ACHN (cell line): ENCODE measurements around the gene MEX3A.
"Not testable (repeated sequence)": the region's sequence is repeated elsewhere in the genome, so short reads cannot be mapped to it uniquely, and the experiment has no call there.

Source experiments
- DNase-seq: peaks from one replicate; pipeline ENCODE4 v3.0.0-alpha.2; 2015
- in situ Hi-C: cut with HindIII; loops from 2 replicates; pipeline ENCODE4 v1.10.0; 2017; ENCODE audit warnings: low sequenced_read_pairs, low pct_ligation_motif_present, low pct_unique_long_range_greater_than_20kb

The MEX3A gene, protein sequence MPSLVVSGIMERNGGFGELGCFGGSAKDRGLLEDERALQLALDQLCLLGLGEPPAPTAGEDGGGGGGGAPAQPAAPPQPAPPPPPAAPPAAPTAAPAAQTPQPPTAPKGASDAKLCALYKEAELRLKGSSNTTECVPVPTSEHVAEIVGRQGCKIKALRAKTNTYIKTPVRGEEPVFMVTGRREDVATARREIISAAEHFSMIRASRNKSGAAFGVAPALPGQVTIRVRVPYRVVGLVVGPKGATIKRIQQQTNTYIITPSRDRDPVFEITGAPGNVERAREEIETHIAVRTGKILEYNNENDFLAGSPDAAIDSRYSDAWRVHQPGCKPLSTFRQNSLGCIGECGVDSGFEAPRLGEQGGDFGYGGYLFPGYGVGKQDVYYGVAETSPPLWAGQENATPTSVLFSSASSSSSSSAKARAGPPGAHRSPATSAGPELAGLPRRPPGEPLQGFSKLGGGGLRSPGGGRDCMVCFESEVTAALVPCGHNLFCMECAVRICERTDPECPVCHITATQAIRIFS

DNA sequence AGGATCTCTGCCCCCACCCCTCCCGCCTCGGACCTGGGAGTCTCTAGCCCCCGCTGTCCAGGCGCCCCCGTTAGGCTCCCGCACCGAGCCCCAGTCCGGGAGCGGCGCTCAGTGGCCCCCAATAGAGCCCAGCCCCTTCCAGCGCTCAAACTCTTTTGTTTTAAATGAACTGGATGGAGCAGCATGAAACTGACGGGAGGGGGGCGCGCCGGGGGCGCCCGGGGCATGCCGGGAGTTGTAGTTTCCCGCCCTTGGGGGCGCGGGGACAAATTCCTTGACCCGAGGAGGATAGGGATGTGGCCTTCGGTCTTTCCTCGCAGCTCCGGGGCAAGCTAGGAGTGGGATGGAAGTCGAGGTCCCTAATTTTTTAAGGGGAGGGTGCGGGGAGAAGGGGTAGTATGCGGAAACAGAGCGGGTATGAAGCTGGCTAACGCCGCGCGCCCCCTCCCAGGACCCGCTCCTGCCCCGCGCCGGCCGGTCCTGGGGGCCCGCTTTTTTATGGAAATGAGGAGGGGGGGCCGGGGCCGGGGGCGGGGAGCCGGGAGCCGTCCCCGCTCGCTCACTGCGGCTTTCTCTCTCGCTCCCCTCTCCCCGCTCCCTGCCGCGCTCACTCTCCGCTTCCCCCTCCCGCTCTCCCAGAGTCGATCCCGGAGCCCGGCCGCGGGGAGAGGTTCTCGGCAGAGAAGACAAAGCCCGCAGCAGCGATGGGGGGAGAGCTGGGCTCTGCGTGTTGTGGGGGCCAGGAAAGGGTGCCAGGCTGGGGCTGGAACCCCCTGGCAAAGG lies at the start of gene MEX3A:
Gene MEX3A, minus strand, starts transcription at position 157 of the 783 bp plus-strand sequence. CDS start 467 bp downstream, outside the sequence.
- in situ Hi-C loops: no loop called here
- DNase-seq: peak; percentile 74

DNA sequence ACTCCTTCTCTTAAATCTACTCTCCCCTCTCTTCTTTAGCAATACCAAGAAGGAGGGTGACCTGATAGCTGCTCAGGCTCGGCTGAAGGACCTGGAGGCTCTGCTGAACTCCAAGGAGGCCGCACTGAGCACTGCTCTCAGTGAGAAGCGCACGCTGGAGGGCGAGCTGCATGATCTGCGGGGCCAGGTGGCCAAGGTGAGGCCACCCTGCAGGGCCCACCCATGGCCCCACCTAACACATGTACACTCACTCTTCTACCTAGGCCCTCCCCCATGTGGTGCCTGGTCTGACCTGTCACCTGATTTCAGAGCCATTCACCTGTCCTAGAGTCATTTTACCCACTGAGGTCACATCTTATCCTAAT lies 48.3 kb upstream of the MEX3A start:
- in situ Hi-C loops: no loop called here
- no peak for DNase-seq

DNA sequence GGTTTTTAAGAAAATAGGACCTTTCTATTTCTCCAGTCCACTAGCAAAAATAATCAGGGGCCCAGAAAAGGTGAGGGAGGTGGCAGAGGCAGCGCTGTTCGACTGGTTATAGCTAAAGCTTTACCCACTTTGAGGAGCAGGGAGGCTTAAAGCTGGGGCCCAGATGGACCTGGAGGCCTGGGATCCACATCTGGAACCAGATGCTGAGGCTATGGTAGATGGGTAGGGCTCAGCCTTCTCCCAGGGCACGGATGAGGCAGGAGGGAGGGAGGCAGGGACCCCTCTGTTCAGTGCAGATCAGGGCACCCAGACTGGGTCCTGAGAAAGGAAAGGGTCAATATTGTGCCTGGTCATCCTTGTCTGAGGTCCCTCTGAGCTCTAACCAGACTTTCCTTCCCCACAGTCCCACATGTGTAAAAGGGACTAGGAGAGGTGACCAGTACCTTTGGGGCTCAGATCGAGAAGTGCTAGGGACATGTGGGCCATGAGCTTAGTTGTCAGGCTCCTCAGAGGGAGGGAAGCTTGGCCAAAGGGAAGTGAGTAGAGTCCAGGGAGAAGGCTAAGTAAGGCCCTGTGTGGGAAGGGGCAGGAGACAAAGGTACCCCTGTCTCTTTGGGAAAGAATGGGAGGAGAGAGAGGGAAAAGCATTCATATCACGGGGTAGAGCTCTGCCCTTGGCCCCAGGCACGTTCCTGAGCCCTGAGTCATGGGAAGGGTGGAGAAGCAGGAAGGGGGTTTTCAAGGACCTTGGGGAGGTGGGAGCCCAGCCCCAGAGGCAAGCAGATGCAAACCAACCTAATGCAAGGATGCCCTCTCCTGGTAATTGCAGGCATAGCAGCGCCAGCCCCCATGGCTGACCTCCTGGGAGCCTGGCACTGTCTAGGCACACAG lies 47.7 kb upstream of the MEX3A start:
- DNase-seq: peak; percentile 98

DNA sequence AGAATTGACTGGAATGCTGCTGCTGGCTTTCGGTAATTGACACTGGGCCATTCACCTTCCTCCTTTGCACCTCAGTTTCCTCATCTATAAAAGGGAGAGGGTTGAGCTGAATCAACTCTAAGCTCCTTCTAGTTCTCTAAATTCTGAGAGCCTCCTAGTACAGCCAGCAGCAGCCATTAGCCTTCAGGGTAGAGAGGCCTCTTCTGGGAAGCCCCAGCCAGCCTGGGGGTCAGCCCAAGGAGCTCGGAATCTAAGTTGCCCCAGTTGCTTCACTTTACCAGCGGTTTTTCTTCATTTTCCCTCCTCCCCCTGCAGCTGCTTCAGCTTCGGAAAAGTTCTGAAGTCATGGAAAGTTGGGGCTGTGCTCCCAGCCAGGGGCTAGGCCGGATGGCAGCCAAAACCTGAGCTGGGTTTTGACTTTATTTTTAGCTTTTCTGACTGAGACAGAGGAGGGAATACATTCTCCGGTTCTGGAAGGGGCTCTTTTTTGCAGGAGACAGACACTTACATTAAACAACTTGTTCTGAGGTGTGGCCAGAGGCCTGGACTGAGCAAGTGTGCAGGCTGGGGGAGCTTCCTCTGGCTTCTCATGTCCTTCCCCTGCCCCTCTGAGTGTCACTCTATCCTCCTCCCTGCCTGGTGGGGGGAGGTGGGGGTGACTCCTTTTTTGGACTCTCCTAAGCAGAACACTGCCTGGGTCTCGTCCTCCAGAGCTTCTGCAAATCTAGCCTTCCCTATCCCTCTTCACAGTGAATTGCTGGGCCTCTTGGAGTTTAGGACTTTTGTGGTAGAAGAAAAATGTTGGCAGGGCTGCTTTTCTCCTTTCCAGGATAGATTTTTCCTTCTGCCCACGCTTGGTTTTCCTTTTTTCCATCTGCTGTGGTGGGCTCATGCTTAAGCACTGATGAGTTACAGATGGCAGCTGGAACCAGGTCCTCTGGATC lies 46.7 kb upstream of the MEX3A start:
- in situ Hi-C loops: no loop called here
- no peak for DNase-seq

More for the DNA sequence above, 47.7 kb upstream of the MEX3A start:
- in situ Hi-C loops: no loop called here

DNA sequence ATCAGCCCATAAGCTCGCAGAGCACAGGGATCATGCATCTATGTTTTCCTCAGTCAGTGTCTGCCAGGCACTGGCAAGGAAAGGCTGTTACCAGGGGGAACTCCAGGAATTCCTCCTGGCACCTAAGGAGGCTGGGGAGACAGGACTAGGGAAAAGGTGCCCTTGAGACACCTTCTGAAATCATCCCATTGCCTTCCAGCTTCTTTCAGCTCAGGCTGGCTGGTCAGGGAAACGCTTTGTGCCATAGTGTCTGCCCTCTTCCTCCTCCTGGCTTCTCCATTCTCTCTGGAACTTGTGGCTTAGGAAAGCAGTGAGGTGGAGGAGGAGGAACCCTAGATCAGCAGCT lies 46.0 kb upstream of the MEX3A start:
- in situ Hi-C loops: no loop called here
- no peak for DNase-seq

DNA sequence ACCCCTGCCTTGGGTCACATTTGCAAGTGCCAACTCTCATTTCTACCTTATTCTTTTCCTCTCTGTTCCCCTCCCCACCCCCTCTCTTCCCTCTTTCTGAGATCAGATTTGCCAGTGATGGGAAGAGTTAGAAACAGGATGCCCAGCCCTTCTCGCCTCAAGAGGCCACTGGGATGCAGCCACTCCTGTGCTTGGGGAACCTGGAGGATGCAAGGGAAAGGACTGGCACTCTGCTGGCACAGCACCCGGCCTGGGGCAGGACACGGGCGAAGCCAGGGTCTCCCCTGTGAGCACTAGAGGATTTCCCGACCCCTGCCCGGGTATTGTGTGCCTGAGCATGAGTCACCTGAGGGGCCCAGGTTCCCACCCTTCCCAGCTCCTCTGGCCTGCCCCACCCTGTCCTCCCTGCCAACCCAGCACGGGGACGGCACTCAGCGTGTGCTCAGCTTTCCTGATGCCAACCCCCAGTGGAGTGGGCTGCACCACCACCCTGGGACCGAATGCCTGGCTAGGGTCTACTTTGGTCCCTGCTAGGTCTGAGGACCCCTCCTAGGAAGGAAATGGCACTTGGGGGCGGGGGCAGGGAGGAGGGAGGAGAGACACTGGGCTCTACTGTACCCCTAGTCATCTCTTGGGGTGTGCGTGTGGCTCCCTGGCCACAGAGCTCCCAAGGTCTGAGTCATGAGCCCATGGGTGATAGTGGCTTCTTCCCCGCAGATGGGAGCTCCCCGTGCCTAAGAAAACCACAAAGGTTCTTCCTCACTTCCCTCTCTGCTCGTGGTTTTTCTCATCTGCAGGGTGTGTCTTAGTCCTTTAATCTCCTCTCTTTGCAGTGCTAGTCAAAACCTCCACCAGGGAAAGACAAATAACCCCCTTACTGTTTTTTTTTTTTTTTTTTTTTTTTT lies 44.6 kb upstream of the MEX3A start:
- peak; percentile 93 for DNase-seq
- in situ Hi-C loops: no loop called here

DNA sequence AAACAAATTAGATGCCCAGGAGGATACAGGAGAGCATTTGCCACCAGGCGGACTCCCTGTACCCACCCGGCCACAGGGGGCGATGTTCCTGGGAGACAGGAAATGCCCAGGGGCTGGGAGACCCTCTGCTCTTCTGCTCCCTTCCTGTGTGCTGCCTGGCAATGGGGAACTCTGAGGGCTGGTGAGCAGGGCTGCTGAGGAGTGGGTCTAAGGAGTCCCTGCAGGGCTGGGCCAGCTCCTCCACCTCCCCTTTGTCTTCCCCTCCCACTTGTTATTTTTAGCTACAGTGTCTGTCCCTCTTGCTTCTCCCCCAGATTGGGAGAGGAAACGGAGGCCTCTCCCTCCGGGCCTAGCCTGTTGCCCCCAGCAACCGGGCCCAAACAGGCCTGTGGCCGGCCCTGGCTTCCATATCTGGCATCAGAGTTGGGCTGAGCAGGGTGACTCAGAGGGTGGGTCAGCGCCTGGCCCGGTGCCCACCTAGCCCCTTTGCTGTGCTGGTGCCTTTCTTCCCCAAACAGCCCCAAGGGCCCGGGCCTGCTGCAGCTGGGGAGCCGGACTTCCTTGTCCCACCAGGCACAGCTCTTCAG lies 43.9 kb upstream of the MEX3A start:
- DNase-seq: peak; percentile 98
- in situ Hi-C loops: no loop called here

DNA sequence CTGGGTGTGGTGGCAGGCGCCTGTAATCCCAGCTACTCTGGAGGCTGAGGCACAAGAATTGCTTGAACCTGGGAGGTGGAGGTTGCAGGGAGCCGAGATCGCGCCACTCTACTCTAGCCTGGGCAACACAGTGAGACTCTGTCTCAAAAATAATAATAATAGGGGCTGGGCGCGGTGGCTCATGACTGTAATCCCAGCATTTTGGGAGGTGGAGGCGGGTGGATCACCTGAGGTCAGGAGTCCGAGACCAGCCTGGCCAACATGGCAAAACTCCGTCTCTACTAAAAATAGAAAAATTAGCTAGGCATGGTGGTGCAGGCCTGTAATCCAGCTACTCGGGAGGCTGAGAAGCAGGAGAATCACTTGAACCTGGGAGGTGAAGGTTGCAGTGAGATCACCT lies 43.3 kb upstream of the MEX3A start:
- in situ Hi-C loops, DNase-seq: not testable (repeated sequence)

DNA sequence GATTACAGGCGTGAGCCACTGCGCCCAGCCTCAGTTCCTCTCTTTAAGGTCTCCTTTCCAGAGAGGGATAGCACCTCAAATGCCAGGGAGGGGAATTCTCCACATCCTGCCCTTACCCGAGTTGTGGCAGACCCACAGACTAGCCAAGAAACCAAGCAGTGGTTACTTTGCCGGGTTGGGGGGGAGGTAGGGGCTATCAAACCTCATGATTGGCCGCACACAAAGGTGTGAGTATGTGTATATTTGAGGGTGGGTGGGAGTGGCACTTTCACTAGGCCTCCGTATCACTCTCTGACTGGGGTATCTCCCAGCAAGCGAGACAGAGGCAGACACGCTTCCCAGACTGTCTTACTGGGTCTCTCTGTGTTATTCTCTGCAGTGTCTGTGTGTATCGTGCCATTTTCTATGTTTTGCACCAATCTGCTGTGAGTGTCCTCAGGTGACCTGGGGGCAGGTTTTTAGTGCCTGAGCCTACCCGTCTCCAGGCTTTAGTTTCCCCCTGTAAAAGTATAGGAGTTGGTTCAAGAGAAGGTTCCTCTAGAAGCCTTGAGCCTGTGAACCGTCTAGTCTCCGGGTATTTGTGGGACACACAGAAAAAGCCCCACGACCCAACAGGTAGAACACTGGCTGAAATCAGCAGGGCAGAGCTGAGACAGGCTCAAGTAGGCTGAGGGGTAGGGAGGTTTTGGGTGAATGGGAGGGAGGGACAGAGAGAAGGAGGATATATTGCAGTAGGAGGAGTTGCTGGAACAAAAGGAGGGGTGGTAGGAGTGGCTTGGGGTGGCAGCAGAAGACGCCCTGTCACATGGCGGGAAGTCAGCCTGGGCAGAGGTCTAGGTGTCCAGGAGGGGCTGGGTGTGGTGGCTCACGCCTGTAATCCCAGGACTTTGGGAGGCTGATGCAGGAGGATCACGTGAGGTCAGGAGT lies 42.6 kb upstream of the MEX3A start:
- DNase-seq: no peak
- in situ Hi-C loops: no loop called here

DNA sequence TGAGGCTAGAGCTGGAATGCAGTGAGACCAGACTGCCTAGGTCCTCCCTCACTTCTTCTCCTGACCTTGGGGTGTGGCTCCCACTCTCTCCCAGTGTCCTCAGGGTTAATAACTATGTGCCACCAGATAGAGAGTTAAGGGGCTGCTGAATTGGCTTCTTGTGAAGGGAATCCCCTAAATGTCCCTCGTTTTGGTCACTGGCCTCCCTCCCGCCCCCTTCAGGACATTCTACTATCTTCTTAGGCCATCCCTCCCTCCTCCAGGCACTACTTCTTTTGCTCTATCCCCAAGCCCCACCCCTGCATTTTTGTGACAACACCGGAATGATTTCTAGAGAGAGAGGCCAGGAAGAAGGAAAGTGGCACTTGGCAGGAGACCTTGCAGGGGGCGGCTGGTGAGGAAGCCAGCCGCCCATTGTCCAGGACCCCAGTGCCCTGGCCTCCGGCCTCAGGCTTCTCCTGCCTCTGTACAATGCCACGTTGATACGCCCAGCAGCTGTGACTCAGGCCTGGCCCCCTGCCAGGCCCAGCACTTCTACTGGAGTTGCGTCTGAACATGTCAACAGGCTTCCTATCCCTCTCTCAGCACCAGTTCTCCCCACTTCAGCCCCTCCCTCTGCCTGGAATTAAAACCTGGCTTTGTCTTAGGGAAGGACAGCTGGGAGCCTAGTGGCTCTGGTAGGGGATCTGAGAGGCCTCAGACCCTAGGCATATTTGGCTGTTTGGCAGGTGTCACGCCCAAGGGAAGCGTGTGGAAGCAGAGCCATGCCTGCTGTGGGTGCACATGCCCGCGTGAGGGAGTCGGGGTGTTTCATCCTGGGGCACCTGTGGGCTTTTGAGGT lies 41.3 kb upstream of the MEX3A start:
- in situ Hi-C loops: no loop called here
- DNase-seq: peak; percentile 96

DNA sequence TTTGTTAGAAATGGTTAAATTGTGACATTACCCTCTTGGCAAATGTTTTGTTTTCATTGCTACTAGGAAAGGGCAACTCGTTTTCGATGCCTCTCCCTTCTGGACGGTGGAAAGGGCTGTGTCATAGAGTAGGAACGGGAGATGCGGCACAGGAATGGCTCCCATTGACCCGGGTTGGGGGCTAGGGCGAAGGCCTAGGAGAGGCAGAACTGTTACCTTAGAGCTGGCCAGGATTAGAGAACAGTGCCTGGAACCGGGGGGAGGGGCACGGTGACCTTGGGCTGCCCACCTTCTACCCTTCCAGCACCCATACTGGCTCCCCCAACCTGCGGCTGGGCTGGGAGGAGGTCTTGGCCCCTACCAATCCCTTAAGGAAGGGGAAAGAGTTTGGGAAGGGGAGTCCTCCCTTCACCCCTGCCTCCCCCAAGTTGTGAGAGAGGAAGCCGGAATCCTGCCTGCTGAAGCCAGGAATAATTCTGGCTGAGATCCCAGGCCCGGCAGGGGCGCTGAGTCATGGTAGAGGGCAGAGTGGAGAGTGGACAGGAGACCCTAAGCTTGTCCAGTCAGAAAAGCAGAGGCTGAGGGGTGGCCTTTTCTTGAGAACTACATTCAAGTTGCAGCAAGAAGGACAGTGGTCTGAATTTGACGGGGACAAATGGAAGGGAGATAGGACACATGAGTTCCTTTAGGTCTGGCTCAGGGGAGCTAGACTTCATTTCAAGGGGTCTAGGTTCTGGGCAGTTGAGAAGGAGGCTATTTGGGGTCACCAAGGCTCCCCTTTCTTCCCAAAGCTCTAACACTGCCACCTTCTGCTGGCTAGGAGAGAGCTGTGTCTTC lies 40.5 kb upstream of the MEX3A start:
- DNase-seq: peak; percentile 95
- in situ Hi-C loops: no loop called here

DNA sequence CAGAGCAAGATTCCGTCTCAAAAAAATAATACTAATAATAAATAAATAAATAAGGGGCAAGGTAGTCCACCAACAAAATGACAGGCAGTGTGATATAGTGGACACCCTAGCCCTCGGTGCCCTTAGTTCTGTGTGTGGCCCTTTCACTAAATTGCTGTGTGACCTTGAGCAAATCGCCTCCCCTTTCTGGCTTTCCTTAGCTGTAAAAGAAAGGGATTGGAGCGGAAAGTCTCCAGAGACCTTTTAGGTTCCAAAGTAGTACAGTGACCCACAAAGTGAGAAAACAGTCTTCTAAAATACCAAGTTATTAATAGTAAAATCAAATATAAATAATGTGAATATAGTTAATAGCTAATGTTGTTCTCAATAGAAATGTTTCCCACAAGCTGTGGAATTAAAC lies 39.8 kb upstream of the MEX3A start:
- in situ Hi-C loops: no loop called here
- no peak for DNase-seq

DNA sequence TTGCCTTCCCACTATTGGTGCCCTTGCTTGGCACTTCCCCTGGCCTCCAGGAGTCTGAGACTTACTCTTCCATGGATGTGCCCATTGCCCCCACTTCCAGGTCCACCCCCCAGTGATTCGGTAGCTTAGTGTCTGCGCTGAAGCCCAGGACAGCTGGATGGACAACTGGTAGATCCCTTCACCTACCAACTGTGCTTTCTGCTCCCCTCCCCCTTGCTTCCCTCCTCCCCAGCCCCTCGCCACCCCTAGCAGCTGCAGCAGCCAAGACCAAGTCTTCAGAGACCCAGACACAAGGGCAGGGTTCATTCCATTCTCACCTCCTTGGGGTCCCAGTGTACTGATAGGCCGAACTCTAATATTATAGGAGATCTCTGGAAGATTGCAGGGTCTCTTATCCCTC lies 39.2 kb upstream of the MEX3A start:
- in situ Hi-C loops: no loop called here
- DNase-seq: no peak

DNA sequence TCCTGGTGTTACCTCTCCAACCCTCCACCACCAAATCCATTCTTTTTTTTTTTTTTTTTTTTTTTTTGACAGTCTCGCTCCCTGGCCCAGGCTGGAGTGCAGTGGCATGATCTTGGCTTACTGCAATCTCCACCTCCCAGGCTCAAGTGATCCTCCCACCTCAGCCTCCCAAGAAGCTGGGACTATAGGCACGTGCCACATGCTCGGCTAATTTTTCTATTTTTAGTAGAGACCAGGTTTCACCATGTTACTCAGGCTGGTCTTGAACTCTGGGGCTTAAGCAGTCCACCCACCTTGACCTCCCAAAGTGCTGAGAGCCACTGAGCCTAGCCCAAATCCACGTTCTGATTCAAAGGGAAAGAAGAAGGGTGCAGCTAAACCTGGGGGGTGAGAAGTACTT lies 38.7 kb upstream of the MEX3A start:
- in situ Hi-C loops, DNase-seq: not testable (repeated sequence)
